Muscle of leg (tissue), 11 donors: ENCODE measurements around the gene DHX32. TPM values are rescaled to one million over a fixed set of nuclear protein-coding genes. Genes with fewer than 3 reads are reported as not detected.
"Not testable (repeated sequence)": the region's sequence is repeated elsewhere in the genome, so short reads cannot be mapped to it uniquely, and the experiment has no call there.

ENCODE experiments used
- DNase-seq: peaks from one replicate; pipeline ENCODE4 v3.0.0; 2013
- H3K27ac ChIP-seq: one replicate; pipeline ENCODE4 v1.5.1; 2013; ENCODE audit warnings: mild to moderate bottlenecking, low read length, control low read depth
- H3K27me3 ChIP-seq: one replicate; pipeline ENCODE4 v1.6.1; 2013; ENCODE audit warnings: low read length; ENCODE audit not compliant: control insufficient read depth, insufficient read depth
- H3K36me3 ChIP-seq: one replicate; pipeline ENCODE4 v1.6.1; 2013; ENCODE audit warnings: low read length; ENCODE audit not compliant: control insufficient read depth, insufficient read depth
- H3K4me1 ChIP-seq: one replicate; pipeline ENCODE4 v1.6.1; 2013; ENCODE audit warnings: low read length; ENCODE audit not compliant: control insufficient read depth, insufficient read depth
- H3K4me3 ChIP-seq: one replicate; pipeline ENCODE4 v1.5.1; 2013; ENCODE audit warnings: low read length, control low read depth
- H3K9me3 ChIP-seq: replicated peaks from 2 replicates; pipeline ENCODE4 v1.6.1; 2013; ENCODE audit warnings: low read depth, low read length; ENCODE audit not compliant: control insufficient read depth
- WGBS: methylation state at CpG from one replicate; pipeline ENCODE4 v1.1.5; 2013; ENCODE audit warnings: missing lambda C conversion rate; ENCODE audit not compliant: insufficient coverage; 5-methylcytosine and 5-hydroxymethylcytosine counted together
- polyA plus RNA-seq, 8 donors: library from polyadenylated mRNA; unstranded; fragments of 120-200 nt; gene quantifications; one replicate each; pipeline versions ENCODE4 v1.2.1 to v1.2.3, GENCODE V29; 2013; ENCODE audit warnings: inconsistent platforms in 1 of 8, low replicate concordance in 1 of 8; ENCODE audit not compliant: insufficient read length in 8 of 8, insufficient read depth in 1 of 8
- total RNA-seq: library from RNA; stranded (reverse); fragments of 120-200 nt; gene quantifications from one replicate; pipeline ENCODE4 v1.2.4, GENCODE V29; 2013

Gene DHX32
- total and polyA plus RNA-seq, 9 donors = 17.0 to 22.0 (median 18.1) TPM

- H3K36me3 ChIP-seq, H3K27ac ChIP-seq, H3K4me1 ChIP-seq, H3K4me3 ChIP-seq, H3K27me3 ChIP-seq, H3K9me3 ChIP-seq: not testable (repeated sequence)
- 36% methylated on average over 3 of the region's 6 CpGs for WGBS
- peak; percentile 18 for DNase-seq
Measured at GRCh38 chr10:125913277-125913676, 32.2 kb upstream of the DHX32 start.

GRCh38 chr10:125911990-125912389 lies 30.9 kb upstream of the DHX32 start:
- H3K27ac ChIP-seq = no peak overlapping the region
- no peak for DNase-seq
- H3K27me3 ChIP-seq = no peaks in the 10 kb centered on the region
- no peak overlapping the region for H3K4me3 ChIP-seq
- H3K9me3 ChIP-seq = peaks cover 2% of the 10 kb centered on the region
- WGBS = 65% methylated on average over 3 of the region's 4 CpGs
- no peaks in the 10 kb centered on the region for H3K4me1 ChIP-seq
- H3K36me3 ChIP-seq = no peaks in the 10 kb centered on the region

DNA sequence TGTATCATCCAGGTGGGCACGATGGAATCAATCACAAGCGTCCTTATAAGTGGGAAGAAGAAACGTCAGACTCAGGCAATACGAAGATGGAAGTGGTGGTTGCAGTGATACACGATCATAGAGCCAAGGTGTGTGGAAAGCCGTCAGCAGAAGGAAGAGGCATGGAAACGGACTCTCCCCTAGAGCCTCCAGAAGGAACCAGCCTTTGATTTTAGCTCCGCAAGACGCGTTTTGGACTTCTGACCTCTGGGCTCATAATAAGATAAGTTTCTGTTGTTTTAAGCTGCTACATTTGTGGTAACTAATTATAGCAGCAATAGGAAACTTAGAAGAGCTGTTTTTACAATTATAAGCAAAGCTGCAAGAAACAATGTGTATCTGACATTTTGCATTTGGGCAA lies 30.1 kb upstream of the DHX32 start:
- no peaks in the 10 kb centered on the region for H3K4me1 ChIP-seq
- H3K4me3 ChIP-seq = no peak overlapping the region
- DNase-seq = no peak
- no peaks in the 10 kb centered on the region for H3K36me3 ChIP-seq
- H3K27ac ChIP-seq = no peak overlapping the region
- H3K9me3 ChIP-seq = peaks cover 2% of the 10 kb centered on the region
- 84% methylated on average over 6 of the region's 10 CpGs for WGBS
- H3K27me3 ChIP-seq = no peaks in the 10 kb centered on the region

DNA sequence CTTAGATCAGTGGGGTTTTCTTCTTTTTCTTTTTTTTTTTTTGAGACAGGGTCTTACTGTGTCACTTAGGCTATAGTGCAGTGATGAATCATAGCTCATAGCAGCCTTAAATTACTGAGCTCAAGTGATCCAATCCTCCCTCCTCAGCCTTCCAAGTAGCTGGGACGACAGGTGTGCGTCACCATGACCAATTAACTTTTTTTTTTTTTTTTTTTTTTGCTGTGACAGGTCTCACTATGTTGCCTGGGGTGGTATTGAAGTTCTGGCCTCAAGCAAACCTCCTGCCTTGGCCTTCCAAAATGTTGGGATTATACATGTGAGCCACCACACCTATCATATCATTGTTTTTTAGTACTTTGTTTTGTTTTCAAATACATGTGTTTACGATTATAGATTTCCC lies 28.4 kb upstream of the DHX32 start:
- H3K4me3 ChIP-seq, H3K27me3 ChIP-seq, H3K27ac ChIP-seq, H3K36me3 ChIP-seq, H3K9me3 ChIP-seq, H3K4me1 ChIP-seq, DNase-seq: not testable (repeated sequence)
- no CpG with 5 or more reads among the region's 3 CpGs for WGBS

GRCh38 chr10:125908813-125909212 lies 27.7 kb upstream of the DHX32 start:
- H3K4me3 ChIP-seq, H3K4me1 ChIP-seq, H3K36me3 ChIP-seq, H3K27ac ChIP-seq, DNase-seq, H3K9me3 ChIP-seq, H3K27me3 ChIP-seq: not testable (repeated sequence)
- 56% methylated on average over 2 of the region's 2 CpGs for WGBS

DNA sequence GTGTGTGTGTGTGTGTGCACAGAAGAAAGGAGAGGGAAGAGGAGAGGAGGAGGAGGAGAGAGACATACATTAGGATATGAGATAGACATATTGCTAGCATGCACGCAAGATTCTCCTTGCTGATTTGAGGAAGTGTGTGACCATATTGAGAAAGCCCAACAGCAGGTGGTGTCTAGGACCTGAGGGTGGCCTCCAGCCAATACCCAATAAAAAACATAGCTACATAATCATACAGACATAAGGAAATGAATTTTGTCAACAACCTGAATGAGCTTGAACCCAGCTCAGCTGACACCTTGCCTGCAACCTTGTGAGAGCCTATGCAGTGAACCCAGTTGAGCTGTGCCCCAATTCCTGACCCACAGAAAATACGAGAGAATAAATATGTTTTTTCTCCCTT lies 26.5 kb upstream of the DHX32 start:
- not testable (repeated sequence) for DNase-seq, H3K36me3 ChIP-seq, H3K27ac ChIP-seq, H3K9me3 ChIP-seq, H3K4me1 ChIP-seq, H3K27me3 ChIP-seq, H3K4me3 ChIP-seq
- no CpG with 5 or more reads among the region's 2 CpGs for WGBS

GRCh38 chr10:125905069-125905994 lies 24.2 kb upstream of the DHX32 start:
- H3K36me3 ChIP-seq, H3K9me3 ChIP-seq, H3K4me3 ChIP-seq, H3K27ac ChIP-seq, DNase-seq, H3K4me1 ChIP-seq, H3K27me3 ChIP-seq: not testable (repeated sequence)
- WGBS = 100% methylated on average over 1 of the region's 5 CpGs

- WGBS = no CpG with 5 or more reads among the region's 3 CpGs
- H3K4me1 ChIP-seq, H3K9me3 ChIP-seq, H3K4me3 ChIP-seq, H3K27ac ChIP-seq, H3K27me3 ChIP-seq, DNase-seq, H3K36me3 ChIP-seq: not testable (repeated sequence)
Measured at GRCh38 chr10:125903135-125903640, 22.1 kb upstream of the DHX32 start.

DNA sequence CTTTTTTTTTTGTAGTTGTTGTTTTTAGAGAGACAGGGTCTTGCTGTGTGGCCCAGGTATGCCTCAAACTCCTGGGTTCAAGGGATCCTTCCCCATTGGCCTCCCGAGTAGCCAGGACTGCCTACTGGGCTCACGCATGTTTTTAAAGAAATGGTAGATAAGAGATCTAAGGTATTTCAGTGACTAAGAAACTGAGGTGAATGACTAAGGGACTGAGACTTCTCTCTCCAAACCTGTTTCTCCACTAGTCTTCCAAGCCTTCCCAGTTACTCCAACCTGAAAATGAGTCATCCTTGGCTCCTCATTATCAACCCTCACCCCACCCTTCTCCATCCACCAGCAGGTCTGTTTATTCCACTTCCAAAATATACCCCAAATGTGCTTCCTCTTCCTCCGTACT lies 19.9 kb upstream of the DHX32 start:
- no CpG with 5 or more reads among the region's 3 CpGs for WGBS
- not testable (repeated sequence) for DNase-seq

GRCh38 chr10:125897317-125897716 lies 16.2 kb upstream of the DHX32 start:
- H3K36me3 ChIP-seq, H3K4me3 ChIP-seq, DNase-seq, H3K4me1 ChIP-seq, H3K27me3 ChIP-seq, H3K27ac ChIP-seq, H3K9me3 ChIP-seq: not testable (repeated sequence)
- WGBS = no CpG with 5 or more reads among the region's 4 CpGs

More for the DNA sequence above, 19.9 kb upstream of the DHX32 start:
- H3K27ac ChIP-seq, H3K36me3 ChIP-seq, H3K27me3 ChIP-seq, H3K4me1 ChIP-seq, H3K4me3 ChIP-seq, H3K9me3 ChIP-seq: not testable (repeated sequence)
